ENCODE results near the gene HMBS. TPM values are rescaled to one million over a fixed set of nuclear protein-coding genes. Genes with fewer than 3 reads are reported as not detected.

HMBS gene
- total and polyA plus RNA-seq, 4 donors: 4.0 to 31.1 (median 19.3) TPM

GRCh38 chr11:119108146-119108856 is 23.6 kb downstream of the HMBS start:
- Histone ChIP-seq H3K9me3 (ENCODE audit: control insufficient read depth, insufficient read depth, low read length) (no peaks in the 10 kb centered on the region), H3K36me3 (ENCODE audit: control insufficient read depth, insufficient read depth, low read length) (peaks cover 28% of the 10 kb centered on the region), H3K4me1 (ENCODE audit: control insufficient read depth, insufficient read depth, low read length) (peaks cover 28% of the 10 kb centered on the region), H3K27me3 (ENCODE audit: control insufficient read depth, insufficient read depth, low read length) (no peaks in the 10 kb centered on the region), H3K4me3 (ENCODE audit: low read depth, low read length) (peak overlapping the region; percentile 68), H3K27ac (ENCODE audit: low read depth, low read length) (no peak overlapping the region)
- peak in 1 of 6 donors; percentile 30 for DNase-seq (ENCODE audit: low read depth in 4 of 6, low spot score in 6 of 6)
- WGBS (ENCODE audit: insufficient coverage): 0% methylated on average over 4 of the region's 8 CpGs

GRCh38 chr11:119108857-119109221 is 24.2 kb downstream of the HMBS start:
- H3K36me3 ChIP-seq (ENCODE audit: control insufficient read depth, insufficient read depth, low read length): peaks cover 34% of the 10 kb centered on the region
- no peak for DNase-seq (ENCODE audit: low read depth in 4 of 6, low spot score in 6 of 6)
- no peak overlapping the region for H3K27ac ChIP-seq (ENCODE audit: low read depth, low read length)
- H3K4me1 ChIP-seq (ENCODE audit: control insufficient read depth, insufficient read depth, low read length): peaks cover 26% of the 10 kb centered on the region
- H3K9me3 ChIP-seq (ENCODE audit: control insufficient read depth, insufficient read depth, low read length): no peaks in the 10 kb centered on the region
- 100% methylated on average over 1 of the region's 2 CpGs for WGBS (ENCODE audit: insufficient coverage)
- no peaks in the 10 kb centered on the region for H3K27me3 ChIP-seq (ENCODE audit: control insufficient read depth, insufficient read depth, low read length)
- peak overlapping the region; percentile 68 for H3K4me3 ChIP-seq (ENCODE audit: low read depth, low read length)

- Histone ChIP-seq H3K27me3 (ENCODE audit: control insufficient read depth, insufficient read depth, low read length) (no peaks in the 10 kb centered on the region), H3K9me3 (ENCODE audit: control insufficient read depth, insufficient read depth, low read length) (no peaks in the 10 kb centered on the region), H3K27ac (ENCODE audit: low read depth, low read length) (no peak overlapping the region), H3K36me3 (ENCODE audit: control insufficient read depth, insufficient read depth, low read length) (peaks cover 43% of the 10 kb centered on the region), H3K4me1 (ENCODE audit: control insufficient read depth, insufficient read depth, low read length) (peaks cover 26% of the 10 kb centered on the region), H3K4me3 (ENCODE audit: low read depth, low read length) (no peak overlapping the region)
- 90% methylated on average over 2 of the region's 3 CpGs for WGBS (ENCODE audit: insufficient coverage)
- DNase-seq (ENCODE audit: low read depth in 4 of 6, low spot score in 6 of 6): no peak
Observed at GRCh38 chr11:119109843-119110242, 25.2 kb downstream of the HMBS start.

GRCh38 chr11:119110439-119110838 is 25.8 kb downstream of the HMBS start:
- peaks cover 26% of the 10 kb centered on the region for H3K4me1 ChIP-seq (ENCODE audit: control insufficient read depth, insufficient read depth, low read length)
- no peak for DNase-seq (ENCODE audit: low read depth in 4 of 6, low spot score in 6 of 6)
- H3K9me3 ChIP-seq (ENCODE audit: control insufficient read depth, insufficient read depth, low read length): no peaks in the 10 kb centered on the region
- H3K27me3 ChIP-seq (ENCODE audit: control insufficient read depth, insufficient read depth, low read length): no peaks in the 10 kb centered on the region
- no peak overlapping the region for H3K27ac ChIP-seq (ENCODE audit: low read depth, low read length)
- no peak overlapping the region for H3K4me3 ChIP-seq (ENCODE audit: low read depth, low read length)
- 89% methylated on average over 1 of the region's 10 CpGs for WGBS (ENCODE audit: insufficient coverage)
- peaks cover 47% of the 10 kb centered on the region for H3K36me3 ChIP-seq (ENCODE audit: control insufficient read depth, insufficient read depth, low read length)

GRCh38 chr11:119111361-119111925 is 26.8 kb downstream of the HMBS start:
- Histone ChIP-seq H3K4me3 (ENCODE audit: low read depth, low read length) (no peak overlapping the region), H3K4me1 (ENCODE audit: control insufficient read depth, insufficient read depth, low read length) (peaks cover 24% of the 10 kb centered on the region), H3K27me3 (ENCODE audit: control insufficient read depth, insufficient read depth, low read length) (no peaks in the 10 kb centered on the region), H3K27ac (ENCODE audit: low read depth, low read length) (no peak overlapping the region), H3K36me3 (ENCODE audit: control insufficient read depth, insufficient read depth, low read length) (peaks cover 58% of the 10 kb centered on the region), H3K9me3 (ENCODE audit: control insufficient read depth, insufficient read depth, low read length) (no peaks in the 10 kb centered on the region)
- WGBS (ENCODE audit: insufficient coverage): 91% methylated on average over 10 of the region's 11 CpGs
- DNase-seq (ENCODE audit: low read depth in 4 of 6, low spot score in 6 of 6): no peak

GRCh38 chr11:119112314-119113020 is 27.8 kb downstream of the HMBS start:
- Histone ChIP-seq H3K36me3 (ENCODE audit: control insufficient read depth, insufficient read depth, low read length) (peaks cover 61% of the 10 kb centered on the region), H3K4me1 (ENCODE audit: control insufficient read depth, insufficient read depth, low read length) (peaks cover 18% of the 10 kb centered on the region)

GRCh38 chr11:119113716-119114115 is 29.0 kb downstream of the HMBS start:
- no peak overlapping the region for H3K27ac ChIP-seq (ENCODE audit: low read depth, low read length)
- H3K36me3 ChIP-seq (ENCODE audit: control insufficient read depth, insufficient read depth, low read length): peaks cover 61% of the 10 kb centered on the region
- no peaks in the 10 kb centered on the region for H3K9me3 ChIP-seq (ENCODE audit: control insufficient read depth, insufficient read depth, low read length)
- H3K4me3 ChIP-seq (ENCODE audit: low read depth, low read length): no peak overlapping the region
- no peak for DNase-seq (ENCODE audit: low read depth in 4 of 6, low spot score in 6 of 6)
- H3K4me1 ChIP-seq (ENCODE audit: control insufficient read depth, insufficient read depth, low read length): peaks cover 9% of the 10 kb centered on the region
- H3K27me3 ChIP-seq (ENCODE audit: control insufficient read depth, insufficient read depth, low read length): no peaks in the 10 kb centered on the region
- 84% methylated on average over 9 of the region's 9 CpGs for WGBS (ENCODE audit: insufficient coverage)

More at GRCh38 chr11:119112314-119113020, 27.8 kb downstream of the HMBS start:
- DNase-seq (ENCODE audit: low read depth in 4 of 6, low spot score in 6 of 6): no peak
- Histone ChIP-seq H3K27ac (ENCODE audit: low read depth, low read length) (no peak overlapping the region), H3K27me3 (ENCODE audit: control insufficient read depth, insufficient read depth, low read length) (no peaks in the 10 kb centered on the region), H3K4me3 (ENCODE audit: low read depth, low read length) (no peak overlapping the region), H3K9me3 (ENCODE audit: control insufficient read depth, insufficient read depth, low read length) (no peaks in the 10 kb centered on the region)
- 97% methylated on average over 10 of the region's 12 CpGs for WGBS (ENCODE audit: insufficient coverage)

GRCh38 chr11:119114351-119114750 is 29.7 kb downstream of the HMBS start:
- H3K9me3 ChIP-seq (ENCODE audit: control insufficient read depth, insufficient read depth, low read length): no peaks in the 10 kb centered on the region
- no peak for DNase-seq (ENCODE audit: low read depth in 4 of 6, low spot score in 6 of 6)
- H3K36me3 ChIP-seq (ENCODE audit: control insufficient read depth, insufficient read depth, low read length): peaks cover 61% of the 10 kb centered on the region
- H3K4me1 ChIP-seq (ENCODE audit: control insufficient read depth, insufficient read depth, low read length): peaks cover 3% of the 10 kb centered on the region
- no peak overlapping the region for H3K4me3 ChIP-seq (ENCODE audit: low read depth, low read length)
- WGBS (ENCODE audit: insufficient coverage): 100% methylated on average over 2 of the region's 5 CpGs
- H3K27ac ChIP-seq (ENCODE audit: low read depth, low read length): no peak overlapping the region
- H3K27me3 ChIP-seq (ENCODE audit: control insufficient read depth, insufficient read depth, low read length): no peaks in the 10 kb centered on the region

GRCh38 chr11:119115484-119116234 is 31.0 kb downstream of the HMBS start:
- Histone ChIP-seq H3K4me1 (ENCODE audit: control insufficient read depth, insufficient read depth, low read length) (peaks cover 4% of the 10 kb centered on the region), H3K36me3 (ENCODE audit: control insufficient read depth, insufficient read depth, low read length) (peaks cover 54% of the 10 kb centered on the region), H3K27ac (ENCODE audit: low read depth, low read length) (no peak overlapping the region), H3K4me3 (ENCODE audit: low read depth, low read length) (no peak overlapping the region), H3K9me3 (ENCODE audit: control insufficient read depth, insufficient read depth, low read length) (no peaks in the 10 kb centered on the region), H3K27me3 (ENCODE audit: control insufficient read depth, insufficient read depth, low read length) (no peaks in the 10 kb centered on the region)
- DNase-seq (ENCODE audit: low read depth in 4 of 6, low spot score in 6 of 6): no peak
- WGBS (ENCODE audit: insufficient coverage): 59% methylated on average over 20 of the region's 24 CpGs
